SK-N-SH treated with all-trans-retinoic acid at 6 μM for 48 hours (cell line): ENCODE measurements around the gene RNF224.

ENCODE experiments used
- BACH2 ChIP-seq: fragments of 250-450 bp; sonication (Bioruptor Pico); IDR thresholded peaks from 2 replicates; pipeline ENCODE4 v1.9.0; 2021; ENCODE audit warnings: mild to moderate bottlenecking, borderline replicate concordance
- CREB5 ChIP-seq: fragments of 250-450 bp; sonication (Bioruptor Pico); IDR thresholded peaks from 2 replicates; pipeline ENCODE4 v1.5.1; 2020; ENCODE audit warnings: low read depth, mild to moderate bottlenecking, moderate library complexity
- ISL1 ChIP-seq: fragments of 250-450 bp; sonication (Bioruptor Pico); IDR thresholded peaks from 2 replicates; pipeline ENCODE4 v2.1.2; 2022; ENCODE audit warnings: mild to moderate bottlenecking, moderate library complexity
- PATZ1 ChIP-seq: fragments of 250-450 bp; sonication (Bioruptor Pico); IDR thresholded peaks from 2 replicates; pipeline ENCODE4 v1.8.0; 2020; ENCODE audit warnings: mild to moderate bottlenecking, moderate library complexity, borderline replicate concordance
- PPARA ChIP-seq: fragments of 250-450 bp; sonication (Bioruptor Pico); IDR thresholded peaks from 2 replicates; pipeline ENCODE4 v1.5.0; 2020; ENCODE audit warnings: mild to moderate bottlenecking, borderline replicate concordance
- ZC3H10 ChIP-seq: fragments of 250-450 bp; sonication (Bioruptor Pico); IDR thresholded peaks from 2 replicates; pipeline ENCODE4 v1.5.1; 2021; ENCODE audit warnings: mild to moderate bottlenecking, moderate library complexity
- ZFP3 ChIP-seq: fragments of 250-450 bp; sonication (Bioruptor Pico); IDR thresholded peaks from 2 replicates; pipeline ENCODE4 v1.5.0; 2020; ENCODE audit warnings: mild to moderate bottlenecking, moderate library complexity

- no peak for TF ChIP-seq ZFP3
- TF ChIP-seq CREB5 (CRISPR knock-in tag): no peak
- no peak for TF ChIP-seq ZC3H10 (CRISPR knock-in tag)
- TF ChIP-seq ISL1 (CRISPR knock-in tag): no peak
- TF ChIP-seq BACH2 (CRISPR knock-in tag): no peak
- TF ChIP-seq PPARA (CRISPR knock-in tag): no peak
- no peak for TF ChIP-seq PATZ1 (CRISPR knock-in tag)
Measured at GRCh38 chr9:137266585-137267453, 39.5 kb downstream of the RNF224 start.
